HG03064 (cell line): ENCODE results near the gene DOK4.
"Not testable (repeated sequence)": the region's sequence is repeated elsewhere in the genome, so short reads cannot be mapped to it uniquely, and the experiment has no call there.

ENCODE experiments used
- ATAC-seq: cut with Tn5 transposase; IDR thresholded peaks from one replicate; pipeline ENCODE4 v1.9.1; 2021; ENCODE audit warnings: low read depth; ENCODE audit not compliant: unreplicated experiment

Gene DOK4

GRCh38 chr16:57503366-57503765 is 17.1 kb upstream of the DOK4 start:
- ATAC-seq = no peak

DNA sequence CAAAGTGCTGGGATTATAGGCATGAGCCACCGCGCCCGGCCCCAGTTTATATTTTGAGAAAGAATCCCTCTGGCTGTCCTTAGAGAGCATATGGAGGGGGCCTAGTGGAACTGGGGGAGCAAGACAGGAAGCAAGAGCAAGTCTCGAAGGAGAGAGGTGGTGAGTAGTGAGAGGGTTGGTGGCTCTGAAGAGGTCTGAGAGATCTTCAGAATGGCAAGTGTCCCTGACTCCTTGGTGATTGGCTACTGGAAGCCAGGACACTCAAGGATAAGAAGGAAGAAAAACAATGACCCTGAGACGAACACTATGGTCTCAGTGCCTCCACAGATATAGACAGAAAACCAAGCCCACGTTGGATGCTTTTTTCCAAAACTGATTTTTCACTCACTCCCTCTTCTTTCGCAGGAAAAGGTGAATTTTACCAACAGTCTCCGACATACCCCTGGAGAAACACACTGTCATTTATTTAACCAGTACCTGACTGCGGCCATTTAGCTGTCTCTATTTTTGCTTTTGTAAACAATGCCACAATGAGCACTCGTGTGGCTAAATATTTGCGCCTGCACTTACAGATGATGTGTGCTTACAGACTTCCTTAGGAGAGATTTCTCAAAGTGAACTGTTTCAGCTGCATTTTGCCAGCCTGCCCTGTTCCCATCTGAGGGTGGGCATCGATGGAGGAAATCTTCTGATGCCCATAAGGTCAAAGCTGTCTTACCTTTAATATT is 15.9 kb upstream of the DOK4 start:
- ATAC-seq = no peak

GRCh38 chr16:57501492-57501891 is 15.2 kb upstream of the DOK4 start:
- ATAC-seq = no peak

DNA sequence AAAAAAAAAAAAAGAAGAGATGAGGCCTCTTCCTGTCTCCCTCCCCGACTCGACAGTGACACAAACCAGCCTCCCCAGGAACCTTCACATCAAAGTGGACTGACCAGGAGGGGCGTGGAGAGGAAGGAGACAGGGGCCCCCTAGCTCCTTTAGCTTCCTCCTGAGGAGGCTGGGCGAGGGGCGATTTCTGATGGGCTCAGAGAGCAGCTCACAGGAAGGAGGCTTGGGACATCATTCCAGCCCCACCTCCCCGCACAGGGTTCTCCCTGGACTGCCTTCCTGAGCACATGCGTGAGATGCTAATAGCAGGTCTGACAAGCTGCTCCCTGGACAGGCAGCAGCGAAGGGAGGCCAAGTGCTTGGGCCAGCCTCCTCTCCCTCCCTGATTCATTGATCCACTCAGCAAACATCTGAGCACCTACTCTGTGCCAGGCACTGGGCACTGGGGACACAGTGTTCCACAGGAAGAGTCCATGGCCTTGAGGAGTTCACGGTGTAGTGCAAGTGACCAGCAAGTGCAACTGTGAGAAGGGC is 14.4 kb upstream of the DOK4 start:
- ATAC-seq = no peak

DNA sequence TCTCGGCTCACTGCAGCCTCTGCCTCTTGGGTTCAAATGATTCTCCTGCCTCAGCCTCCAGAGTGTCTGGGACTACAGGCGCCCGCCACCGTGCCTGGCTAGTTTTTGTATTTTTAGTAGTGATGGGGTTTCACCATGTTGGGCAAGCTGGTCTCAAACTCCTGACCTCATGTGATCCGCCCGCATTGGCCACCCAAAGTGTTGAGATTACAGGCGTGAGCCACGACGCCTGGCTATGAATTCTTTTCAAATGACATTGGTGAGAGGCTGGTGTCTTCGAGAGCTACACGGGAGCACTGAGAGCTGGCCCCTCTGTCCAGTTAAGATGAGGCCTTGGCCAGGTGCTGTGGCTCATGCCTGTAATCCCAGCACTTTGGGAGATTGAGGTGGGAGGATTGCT is 13.6 kb upstream of the DOK4 start:
- not testable (repeated sequence) for ATAC-seq

GRCh38 chr16:57498031-57498430 is 11.7 kb upstream of the DOK4 start:
- ATAC-seq = no peak

- ATAC-seq = no peak
Observed at GRCh38 chr16:57497121-57497520, 10.8 kb upstream of the DOK4 start.

- no peak for ATAC-seq
Observed at GRCh38 chr16:57493767-57494166, 7.5 kb upstream of the DOK4 start.

GRCh38 chr16:57489229-57489628 is 2.9 kb upstream of the DOK4 start:
- ATAC-seq = no peak

- ATAC-seq = no peak
Observed at GRCh38 chr16:57486858-57487834, 853 bp upstream of the DOK4 start.

DNA sequence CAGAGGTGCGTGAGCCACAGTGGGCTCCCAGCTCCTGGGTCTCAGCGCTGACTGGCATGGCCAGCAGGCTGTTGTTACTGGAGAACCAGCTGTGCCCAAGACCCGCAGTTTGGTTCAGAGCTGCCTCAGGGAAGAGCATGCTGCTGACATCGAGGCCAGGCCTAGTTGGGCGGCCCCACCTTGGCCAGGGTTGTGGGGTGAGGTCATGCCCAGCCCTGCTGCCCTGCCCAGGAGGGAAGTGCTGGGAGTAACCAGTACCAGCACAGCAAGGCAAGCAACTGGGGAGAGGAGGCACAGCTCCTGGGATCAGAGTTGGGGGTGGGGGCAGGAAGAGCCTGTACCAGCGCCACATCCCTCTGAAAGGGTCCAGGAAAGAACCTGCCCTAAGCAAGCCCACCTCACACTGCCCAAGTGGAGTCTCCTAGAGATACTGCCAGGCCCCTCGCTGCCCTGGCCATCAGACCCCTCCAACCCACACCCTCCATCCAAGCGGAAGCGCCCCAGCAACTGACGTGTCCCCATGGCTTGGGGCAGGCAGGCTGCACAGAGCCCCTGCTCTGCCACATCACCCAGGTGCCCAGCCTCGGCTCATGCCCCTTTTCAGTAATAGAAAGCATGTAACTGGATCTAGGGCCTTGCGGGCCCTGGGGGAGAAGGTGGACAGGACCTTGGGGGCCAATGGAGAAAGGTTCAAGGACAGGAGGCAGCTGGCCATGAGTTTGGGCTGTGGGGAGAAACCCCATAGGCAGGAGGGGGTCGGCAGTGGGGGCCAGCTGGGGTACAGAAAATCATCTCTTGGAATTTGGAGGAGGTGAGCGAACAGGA is 990 bp downstream of the DOK4 start:
- no peak for ATAC-seq

- ATAC-seq = no peak
Observed at GRCh38 chr16:57484515-57485005, 1.7 kb downstream of the DOK4 start.

DNA sequence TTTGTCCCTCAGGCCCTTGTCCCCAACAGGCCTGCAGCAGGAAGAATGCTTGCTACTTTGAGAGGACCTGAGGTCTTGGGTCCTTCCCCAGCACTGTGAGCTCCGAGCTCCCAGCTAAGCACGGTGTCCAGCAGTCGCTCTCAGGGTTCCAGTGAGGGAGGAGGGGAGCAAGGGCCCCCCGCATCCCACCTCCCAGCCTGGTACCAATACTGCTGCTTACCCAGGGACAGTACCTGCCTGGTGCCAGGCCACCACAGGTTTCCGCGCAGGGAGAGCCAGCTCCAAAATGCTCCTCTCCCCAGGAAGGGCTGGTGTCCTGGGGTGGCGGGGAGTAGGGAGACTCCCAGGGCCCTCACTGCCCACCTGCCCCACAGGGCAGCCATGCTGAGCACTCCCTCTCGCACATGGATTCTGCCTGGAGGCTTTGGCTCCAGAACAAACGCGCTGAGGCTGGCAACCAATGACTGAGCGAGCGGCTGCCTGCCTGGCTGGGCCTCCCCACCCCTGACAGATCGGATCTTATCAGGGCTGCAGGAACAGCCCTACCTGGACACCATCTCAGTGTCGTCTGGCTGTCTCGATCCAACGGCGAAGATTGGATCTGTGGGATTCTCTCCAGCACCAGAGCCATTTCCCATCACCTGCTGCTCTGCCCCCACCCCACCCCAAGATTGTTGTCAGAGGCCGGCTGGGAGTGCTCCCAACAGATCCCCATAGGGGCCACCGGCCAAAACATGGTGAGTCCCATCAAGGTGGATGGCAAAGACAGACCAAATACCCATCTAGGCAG is 2.4 kb downstream of the DOK4 start:
- ATAC-seq = no peak

- ATAC-seq = no peak
Observed at GRCh38 chr16:57482845-57483545, 3.3 kb downstream of the DOK4 start.

GRCh38 chr16:57481421-57481820 is 4.9 kb downstream of the DOK4 start:
- ATAC-seq = no peak

- ATAC-seq = no peak
Observed at GRCh38 chr16:57480754-57481230, 5.5 kb downstream of the DOK4 start.

- ATAC-seq = no peak
Observed at GRCh38 chr16:57479976-57480753, 6.1 kb downstream of the DOK4 start.
